ENCODE data around the gene TSTD2. TPM values are rescaled to one million over a fixed set of nuclear protein-coding genes. Genes with fewer than 3 reads are reported as not detected.

TSTD2 gene
- polyA plus RNA-seq, 4 donors = 27.7 to 47.5 (median 35.8) TPM

Other genes starting within 250 kb of the TSTD2 start
- 1 to 10 TPM; 7.1 to 8.1 (median 7.7) TPM for gene TDRD7, start 221.3 kb downstream of the TSTD2 start, polyA plus RNA-seq (ENCODE audit: insufficient read length in 4 of 4)
- gene TMOD1, start 131.7 kb downstream of the TSTD2 start, polyA plus RNA-seq (ENCODE audit: insufficient read length in 4 of 4) = 1 to 10 TPM in 3 of 4 donors, under 1 TPM in 1; 0.55 to 2.2 (median 1.5) TPM
- 10 to 100 TPM; 39.9 to 56.0 (median 47.6) TPM for gene NCBP1, start 453 bp upstream of the TSTD2 start, polyA plus RNA-seq (ENCODE audit: insufficient read length in 4 of 4)
- gene XPA, start 64.0 kb upstream of the TSTD2 start, polyA plus RNA-seq (ENCODE audit: insufficient read length in 4 of 4) = 10 to 100 TPM; 34.6 to 39.0 (median 37.1) TPM
- gene FOXE1, start 219.9 kb upstream of the TSTD2 start, polyA plus RNA-seq (ENCODE audit: insufficient read length in 4 of 4) = under 1 TPM in 2 of 4 donors, not detected in 2; 0.05 to 0.07 TPM

Measured in left renal cortex interstitium (tissue), 4 donors.